Calu3 (cell line): ENCODE measurements around the gene RHCE. TPM values are rescaled to one million over a fixed set of nuclear protein-coding genes. Genes with fewer than 3 reads are reported as not detected.
"Not testable (repeated sequence)": the region's sequence is repeated elsewhere in the genome, so short reads cannot be mapped to it uniquely, and the experiment has no call there.

Experiments used
- BruUV-seq: library from RNA; stranded (reverse); fragments of 400-500 nt; replicated peaks from 2 replicates; lab custom pipeline; 2021; lab: Mats Ljungman, UMichigan
- CTCF ChIA-PET: fragments of 300-600 bp; sonication (Branson Sonifier 250); formaldehyde crosslinking; loops from one replicate; lab custom pipeline; 2022; ENCODE audit warnings: antibody characterized with exemption; lab: Charles Lee
- DNase-seq: peaks from one replicate; pipeline ENCODE4 v3.0.0; 2022
- H3K27ac Mint-ChIP-seq: one replicate; pipeline ENCODE4 v1.8.0; 2022; ENCODE audit warnings: mixed read lengths; ENCODE audit not compliant: unreplicated experiment
- H3K27me3 Mint-ChIP-seq: one replicate; pipeline ENCODE4 v1.8.0; 2022; ENCODE audit warnings: mixed read lengths; ENCODE audit not compliant: unreplicated experiment
- H3K36me3 Mint-ChIP-seq: one replicate; pipeline ENCODE4 v1.8.0; 2022; ENCODE audit warnings: mild to moderate bottlenecking, moderate library complexity, mixed read lengths; ENCODE audit not compliant: insufficient read depth, unreplicated experiment
- H3K4me1 Mint-ChIP-seq: one replicate; pipeline ENCODE4 v1.8.0; 2022; ENCODE audit warnings: mild to moderate bottlenecking, low read depth, mixed read lengths; ENCODE audit not compliant: unreplicated experiment
- H3K4me3 Mint-ChIP-seq: one replicate; pipeline ENCODE4 v1.8.0; 2022; ENCODE audit warnings: mild to moderate bottlenecking, low read depth, moderate library complexity, mixed read lengths; ENCODE audit not compliant: unreplicated experiment
- H3K9me3 Mint-ChIP-seq: one replicate; pipeline ENCODE4 v1.8.0; 2022; ENCODE audit warnings: low read depth, mixed read lengths; ENCODE audit not compliant: unreplicated experiment
- intact Hi-C: fragments of 100-400 bp; cut with micrococcal nuclease; formaldehyde crosslinking; loops from one replicate; pipeline ENCODE4 v1.10.0; 2022; ENCODE audit not compliant: unreplicated experiment
- total RNA-seq: library from RNA; stranded (reverse); gene quantifications from 2 replicates; pipeline ENCODE4 v1.2.3, GENCODE V29; 2022
- TF ChIP-seq, protein P1 (sequence below): fragments of 200-600 bp; IDR thresholded peaks from one replicate; pipeline ENCODE4 v1.8.0; 2022; ENCODE audit warnings: antibody characterized with exemption; ENCODE audit not compliant: unreplicated experiment

Gene RHCE
- total RNA-seq, 1 experiment from 2014 or later, result not detected

DNA sequence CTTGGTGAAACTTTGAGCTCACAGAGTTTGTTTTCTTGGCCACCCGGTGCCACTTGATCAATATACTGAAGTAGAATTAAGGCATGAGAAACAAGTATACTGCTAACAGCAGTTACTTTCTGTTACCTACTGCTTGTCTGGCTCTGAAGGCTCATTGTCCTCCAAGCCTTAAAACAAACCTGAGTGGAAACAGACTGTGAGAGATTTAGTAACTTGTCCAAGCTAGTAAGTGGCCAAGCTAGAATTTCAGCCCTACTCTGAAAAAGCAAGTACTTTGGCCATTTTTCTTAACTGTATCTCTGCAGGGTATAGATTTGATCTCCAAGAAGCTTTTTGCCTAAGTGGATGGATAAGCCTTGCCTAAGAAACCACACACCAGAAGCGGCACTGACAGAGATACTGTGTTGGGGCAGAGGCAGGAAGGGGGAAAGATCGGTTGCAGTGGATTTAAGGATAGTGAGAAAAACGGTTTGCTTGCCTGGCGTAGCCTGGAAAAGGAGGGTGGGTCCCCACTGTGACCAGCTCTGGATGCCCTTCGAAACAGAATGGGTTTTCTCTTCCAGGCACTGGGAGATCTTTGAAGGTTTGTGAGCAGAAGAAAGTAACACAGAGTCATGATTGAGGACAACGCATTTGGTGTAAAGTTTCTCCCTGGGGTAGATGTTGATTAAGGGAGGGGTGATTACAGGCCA lies 8.0 kb upstream of the RHCE start:
- H3K27ac Mint-ChIP-seq, result no peak overlapping the region
- H3K4me1 Mint-ChIP-seq, result peaks cover 2% of the 10 kb centered on the region
- BruUV-seq, result no TSS peak
- no peaks in the 10 kb centered on the region for H3K9me3 Mint-ChIP-seq
- peaks cover 5% of the 10 kb centered on the region for H3K27me3 Mint-ChIP-seq
- no peak for DNase-seq
- intact Hi-C loops, result no loop called here
- CTCF ChIA-PET, result interaction anchor here (0.6 kb wide), 1 partner anchor 215 kb away, joined by 5 read pairs; no protein-coding TSS in a partner anchor
- TF ChIP-seq, protein P1, sequence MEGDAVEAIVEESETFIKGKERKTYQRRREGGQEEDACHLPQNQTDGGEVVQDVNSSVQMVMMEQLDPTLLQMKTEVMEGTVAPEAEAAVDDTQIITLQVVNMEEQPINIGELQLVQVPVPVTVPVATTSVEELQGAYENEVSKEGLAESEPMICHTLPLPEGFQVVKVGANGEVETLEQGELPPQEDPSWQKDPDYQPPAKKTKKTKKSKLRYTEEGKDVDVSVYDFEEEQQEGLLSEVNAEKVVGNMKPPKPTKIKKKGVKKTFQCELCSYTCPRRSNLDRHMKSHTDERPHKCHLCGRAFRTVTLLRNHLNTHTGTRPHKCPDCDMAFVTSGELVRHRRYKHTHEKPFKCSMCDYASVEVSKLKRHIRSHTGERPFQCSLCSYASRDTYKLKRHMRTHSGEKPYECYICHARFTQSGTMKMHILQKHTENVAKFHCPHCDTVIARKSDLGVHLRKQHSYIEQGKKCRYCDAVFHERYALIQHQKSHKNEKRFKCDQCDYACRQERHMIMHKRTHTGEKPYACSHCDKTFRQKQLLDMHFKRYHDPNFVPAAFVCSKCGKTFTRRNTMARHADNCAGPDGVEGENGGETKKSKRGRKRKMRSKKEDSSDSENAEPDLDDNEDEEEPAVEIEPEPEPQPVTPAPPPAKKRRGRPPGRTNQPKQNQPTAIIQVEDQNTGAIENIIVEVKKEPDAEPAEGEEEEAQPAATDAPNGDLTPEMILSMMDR, result no peak
- no peak overlapping the region for H3K4me3 Mint-ChIP-seq
- peaks cover 27% of the 10 kb centered on the region for H3K36me3 Mint-ChIP-seq

DNA sequence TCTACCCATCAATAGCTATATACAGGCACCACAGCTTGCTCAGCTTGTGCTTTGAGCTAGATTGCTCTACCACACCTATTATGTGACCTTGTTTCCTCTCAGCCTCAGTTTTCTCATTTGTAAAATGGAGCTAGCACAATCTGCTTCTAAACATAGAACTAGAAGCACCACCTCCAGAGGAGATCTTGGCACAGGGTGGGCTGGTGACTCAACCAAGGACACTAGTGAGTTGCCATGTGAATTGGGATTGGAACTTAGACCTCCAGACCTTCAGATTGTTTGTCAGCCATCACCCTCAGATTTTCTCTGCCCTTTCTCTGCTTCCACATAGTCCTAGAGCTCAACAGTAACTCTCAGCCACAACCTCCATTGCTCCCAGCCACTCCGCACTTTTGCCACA lies 7.1 kb upstream of the RHCE start:
- peaks cover 12% of the 10 kb centered on the region for H3K27me3 Mint-ChIP-seq
- peaks cover 27% of the 10 kb centered on the region for H3K36me3 Mint-ChIP-seq
- no TSS peak for BruUV-seq
- no peaks in the 10 kb centered on the region for H3K9me3 Mint-ChIP-seq
- CTCF ChIA-PET, result no interaction called here
- H3K4me1 Mint-ChIP-seq, result no peaks in the 10 kb centered on the region
- no peak for DNase-seq
- no peak overlapping the region for H3K27ac Mint-ChIP-seq
- TF ChIP-seq, protein P1, result no peak
- intact Hi-C loops, result no loop called here
- no peak overlapping the region for H3K4me3 Mint-ChIP-seq

DNA sequence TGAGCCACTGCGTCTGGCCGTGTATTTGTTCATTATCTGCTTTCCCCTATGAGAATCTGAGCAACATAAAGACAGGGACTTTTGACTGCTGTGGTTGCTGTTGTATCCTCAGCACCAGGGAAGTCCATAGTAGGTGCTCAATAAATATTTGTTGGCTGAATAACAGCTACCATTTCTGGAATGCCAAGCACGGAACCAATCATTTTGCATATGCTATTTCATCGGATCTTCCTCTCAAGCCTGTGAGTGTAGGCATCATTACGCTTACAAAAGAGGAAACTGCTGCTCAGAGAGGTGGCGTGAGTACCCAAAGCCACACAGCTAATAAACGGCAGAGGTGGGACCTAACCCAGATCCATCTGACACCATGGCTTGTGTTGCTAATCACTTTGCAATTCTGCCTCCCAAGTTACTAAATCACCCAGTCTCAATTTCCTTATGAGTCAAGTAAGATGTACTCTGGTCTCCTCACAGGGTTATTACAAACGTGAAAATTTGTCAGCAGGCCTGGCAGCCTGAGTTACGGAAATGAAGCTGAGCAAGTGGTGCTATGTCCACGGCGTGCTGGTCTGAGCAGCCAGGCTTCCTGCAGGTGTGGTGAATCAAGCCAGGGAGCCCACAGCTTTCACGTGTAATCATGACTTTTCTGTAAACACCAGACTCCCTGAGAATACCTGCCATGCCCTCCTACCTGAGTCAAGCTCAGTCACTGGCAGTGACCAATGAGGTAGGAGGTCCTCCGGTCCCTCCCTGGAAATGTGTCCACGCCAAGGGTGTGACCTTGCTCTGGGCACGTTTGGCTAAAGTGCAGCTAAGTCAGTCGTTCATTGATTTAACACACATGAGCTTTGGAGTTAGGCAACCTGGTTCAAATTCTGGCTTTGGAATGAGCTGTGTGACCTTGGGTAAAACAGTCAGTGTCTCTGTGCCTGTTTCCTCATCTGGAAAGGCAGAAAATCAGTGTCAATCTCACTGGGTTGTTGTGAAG lies 4.8 kb upstream of the RHCE start:
- Mint-ChIP-seq H3K4me1 (no peaks in the 10 kb centered on the region), H3K27ac (no peak overlapping the region), H3K4me3 (no peak overlapping the region), H3K9me3 (no peaks in the 10 kb centered on the region), H3K27me3 (peaks cover 12% of the 10 kb centered on the region), H3K36me3 (peaks cover 12% of the 10 kb centered on the region)
- CTCF ChIA-PET, result no interaction called here
- TF ChIP-seq, protein P1, result no peak
- BruUV-seq, result no TSS peak
- DNase-seq, result no peak
- intact Hi-C loops, result no loop called here

DNA sequence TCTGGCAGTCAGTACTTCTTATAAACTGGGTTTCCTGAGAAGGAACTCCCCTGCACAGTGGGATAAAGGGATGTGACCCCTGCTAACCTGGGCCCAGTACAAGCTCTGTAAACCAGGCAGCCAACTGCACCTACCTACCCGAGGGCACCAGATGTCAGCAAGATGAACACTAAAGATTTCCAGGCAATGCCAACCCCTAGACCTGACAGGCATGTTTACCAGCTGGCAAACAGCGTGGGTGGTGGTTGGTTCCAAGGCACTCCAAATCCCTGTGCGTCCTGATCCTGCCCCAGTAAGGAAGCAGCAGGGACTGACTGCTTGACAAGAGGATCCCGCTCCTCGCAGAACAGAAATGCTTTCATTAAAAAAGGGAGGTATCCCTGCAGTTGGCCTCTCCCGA lies 2.6 kb upstream of the RHCE start:
- H3K27ac Mint-ChIP-seq, H3K9me3 Mint-ChIP-seq, H3K36me3 Mint-ChIP-seq, H3K4me3 Mint-ChIP-seq, DNase-seq, H3K4me1 Mint-ChIP-seq, BruUV-seq, CTCF ChIA-PET, intact Hi-C loops: not testable (repeated sequence)
- peaks cover 12% of the 10 kb centered on the region for H3K27me3 Mint-ChIP-seq

DNA sequence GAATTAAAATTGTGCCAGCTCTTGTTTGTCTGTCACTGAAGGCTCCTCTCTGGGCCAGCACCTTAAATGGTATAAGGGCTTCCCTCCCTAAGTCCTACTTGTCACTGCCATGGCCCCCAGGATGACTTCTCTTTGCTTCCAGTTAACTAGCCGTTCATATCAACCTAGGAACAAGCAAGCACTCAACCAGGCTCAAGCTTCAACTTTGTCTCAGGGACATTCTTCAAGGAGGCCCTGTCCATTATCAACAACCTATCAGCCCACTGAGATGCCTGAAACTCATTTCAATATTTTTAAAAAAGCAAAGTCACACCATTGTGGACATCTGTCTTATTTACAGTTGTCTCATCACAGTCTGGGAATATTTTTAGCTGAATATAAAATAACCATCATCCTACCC lies 1.3 kb downstream of the RHCE start:
- peaks cover 12% of the 10 kb centered on the region for H3K27me3 Mint-ChIP-seq
- H3K9me3 Mint-ChIP-seq, DNase-seq, H3K36me3 Mint-ChIP-seq, intact Hi-C loops, BruUV-seq, CTCF ChIA-PET, H3K27ac Mint-ChIP-seq, H3K4me3 Mint-ChIP-seq, H3K4me1 Mint-ChIP-seq: not testable (repeated sequence)

DNA sequence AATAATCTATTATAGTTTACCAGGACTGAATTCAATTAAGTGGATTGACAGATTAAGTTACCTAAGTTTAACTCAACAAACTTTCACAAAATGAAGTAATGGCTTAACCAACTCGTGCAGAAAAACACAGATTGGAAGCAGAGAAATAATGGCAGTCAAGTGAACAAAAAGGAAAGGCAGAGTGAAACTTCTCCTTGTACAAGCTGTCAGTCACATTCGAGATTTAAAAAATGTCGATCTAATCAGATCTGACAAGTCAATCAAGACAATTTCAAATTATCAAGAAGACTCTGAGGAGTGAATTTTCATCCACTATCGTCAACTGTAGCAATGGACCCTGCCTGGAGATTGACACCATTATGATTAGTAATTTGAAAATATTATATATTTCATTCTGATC lies 3.3 kb downstream of the RHCE start:
- intact Hi-C loops, H3K27ac Mint-ChIP-seq, CTCF ChIA-PET, H3K27me3 Mint-ChIP-seq, H3K4me1 Mint-ChIP-seq, H3K36me3 Mint-ChIP-seq, DNase-seq, H3K4me3 Mint-ChIP-seq, BruUV-seq, H3K9me3 Mint-ChIP-seq: not testable (repeated sequence)

DNA sequence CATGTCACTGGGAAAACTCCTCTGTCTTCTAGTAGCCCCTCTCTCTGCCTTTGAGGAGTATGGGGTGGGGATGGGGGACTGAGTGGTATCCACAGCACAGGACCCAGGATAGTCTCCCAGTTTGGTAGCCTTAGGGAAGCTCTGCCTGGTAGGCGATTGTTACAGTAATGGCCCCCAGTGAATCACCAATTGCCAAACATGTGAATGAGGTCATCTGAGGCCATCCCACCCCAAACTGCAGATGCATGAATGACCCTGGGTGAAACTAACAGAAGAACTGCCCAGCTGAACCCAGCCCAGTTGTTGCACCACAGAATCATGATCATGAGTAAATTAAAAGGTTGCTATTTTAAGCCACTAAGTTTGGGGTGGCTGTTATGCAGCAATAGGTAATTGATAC lies 6.0 kb downstream of the RHCE start:
- H3K9me3 Mint-ChIP-seq, H3K4me1 Mint-ChIP-seq, DNase-seq, H3K4me3 Mint-ChIP-seq, CTCF ChIA-PET, H3K27ac Mint-ChIP-seq, H3K27me3 Mint-ChIP-seq, intact Hi-C loops, BruUV-seq, H3K36me3 Mint-ChIP-seq: not testable (repeated sequence)
